ENCODE results near the gene TMEM74B. TPM values are rescaled to one million over a fixed set of nuclear protein-coding genes. Genes with fewer than 3 reads are reported as not detected.

Gene TMEM74B
- total RNA-seq, 4 donors from 2014 or later: 0.44 to 12.4 (median 1.8) TPM

- no peaks in the 10 kb centered on the region for H3K27me3 ChIP-seq
- TF ChIP-seq CTCF (IDR thresholded peaks at IDR 0.05): no peak
- TF ChIP-seq POLR2A (IDR thresholded peaks at IDR 0.05): no peak
- TF ChIP-seq EP300 (IDR thresholded peaks at IDR 0.05): no peak
- peaks cover 0 to 15% (median 0%) of the 10 kb centered on the region in 4 donors for H3K4me1 ChIP-seq
- H3K9me3 ChIP-seq: no peaks in the 10 kb centered on the region
- H3K4me3 ChIP-seq: no peak overlapping the region
- WGBS, 2 donors: 52 to 72% methylated on average over 5 of the region's 5 CpGs
- no peak overlapping the region for H3K27ac ChIP-seq
- H3K36me3 ChIP-seq: no peaks in the 10 kb centered on the region
- DNase-seq (ENCODE audit: low spot score in 2 of 2): no peak
These were observed 19.3 kb upstream of the TMEM74B start for GRCh38 chr20:1204113-1204512.

- TF ChIP-seq CTCF (IDR thresholded peaks at IDR 0.05) (no peak), EP300 (IDR thresholded peaks at IDR 0.05) (no peak), POLR2A (IDR thresholded peaks at IDR 0.05) (no peak)
- H3K4me3 ChIP-seq: no peak overlapping the region
- peaks cover 0 to 15% (median 0%) of the 10 kb centered on the region in 4 donors for H3K4me1 ChIP-seq
- 56 to 57% methylated on average over 5 of the region's 5 CpGs for WGBS, 2 donors
- H3K27me3 ChIP-seq: no peaks in the 10 kb centered on the region
- H3K27ac ChIP-seq: no peak overlapping the region
- DNase-seq (ENCODE audit: low spot score in 2 of 2): no peak
- H3K36me3 ChIP-seq: no peaks in the 10 kb centered on the region
- H3K9me3 ChIP-seq: no peaks in the 10 kb centered on the region
These were observed 18.8 kb upstream of the TMEM74B start for GRCh38 chr20:1203630-1204029.

- H3K27me3 ChIP-seq: no peaks in the 10 kb centered on the region
- no peaks in the 10 kb centered on the region for H3K9me3 ChIP-seq
- no peaks in the 10 kb centered on the region for H3K36me3 ChIP-seq
- DNase-seq (ENCODE audit: low spot score in 2 of 2): no peak
- WGBS, 2 donors: 64 to 65% methylated on average over 5 of the region's 5 CpGs
- no peak within 1 kb of the TSS for H3K27ac ChIP-seq
- peaks cover 0 to 15% (median 0%) of the 10 kb centered on the region in 4 donors for H3K4me1 ChIP-seq
- no peak within 1 kb of the TSS for H3K4me3 ChIP-seq
- TF ChIP-seq CTCF (IDR thresholded peaks at IDR 0.05): no peak
- TF ChIP-seq EP300 (IDR thresholded peaks at IDR 0.05): no peak
- no peak for TF ChIP-seq POLR2A (IDR thresholded peaks at IDR 0.05)
These were observed 18.2 kb upstream of the TMEM74B start, which contains the start of gene C20orf202 for GRCh38 chr20:1202762-1203504. Gene C20orf202, plus strand, starts transcription at chr20:1203454. Its CDS starts 132 bp downstream, at chr20:1203586.

GRCh38 chr20:1199964-1200363 lies 15.2 kb upstream of the TMEM74B start:
- Histone ChIP-seq H3K36me3 (no peaks in the 10 kb centered on the region), H3K4me1 (peaks cover 0 to 11% (median 0%) of the 10 kb centered on the region in 4 donors), H3K27ac (no peak overlapping the region), H3K9me3 (no peaks in the 10 kb centered on the region), H3K27me3 (no peaks in the 10 kb centered on the region), H3K4me3 (no peak overlapping the region)
- TF ChIP-seq CTCF (IDR thresholded peaks at IDR 0.05): no peak
- DNase-seq (ENCODE audit: low spot score in 2 of 2): no peak
- WGBS, 2 donors: 86 to 92% methylated on average over 1 of the region's 1 CpG

- no peaks in the 10 kb centered on the region for H3K9me3 ChIP-seq
- 68 to 73% methylated on average over 7 of the region's 7 CpGs for WGBS, 2 donors
- no peak for DNase-seq (ENCODE audit: low spot score in 2 of 2)
- no peaks in the 10 kb centered on the region for H3K36me3 ChIP-seq
- TF ChIP-seq CTCF (IDR thresholded peaks at IDR 0.05): no peak
- H3K4me1 ChIP-seq: peaks cover 0 to 11% (median 0%) of the 10 kb centered on the region in 4 donors
- H3K27ac ChIP-seq: no peak overlapping the region
- H3K4me3 ChIP-seq: no peak overlapping the region
- H3K27me3 ChIP-seq: no peaks in the 10 kb centered on the region
These were observed 14.6 kb upstream of the TMEM74B start for GRCh38 chr20:1199212-1199873.
